Activated CD8-positive, alpha-beta memory T cell treated with anti-CD3 and anti-CD28 coated beads, Interleukin-2, amount 50 U/mL, for 48 hours (primary cell): ENCODE measurements around the gene NSMCE4A.
"Not testable (repeated sequence)": the region's sequence is repeated elsewhere in the genome, so short reads cannot be mapped to it uniquely, and the experiment has no call there.

Experiments used
- DNase-seq: peaks from one replicate; pipeline ENCODE4 v3.0.0-alpha.2; 2020

Gene NSMCE4A, protein sequence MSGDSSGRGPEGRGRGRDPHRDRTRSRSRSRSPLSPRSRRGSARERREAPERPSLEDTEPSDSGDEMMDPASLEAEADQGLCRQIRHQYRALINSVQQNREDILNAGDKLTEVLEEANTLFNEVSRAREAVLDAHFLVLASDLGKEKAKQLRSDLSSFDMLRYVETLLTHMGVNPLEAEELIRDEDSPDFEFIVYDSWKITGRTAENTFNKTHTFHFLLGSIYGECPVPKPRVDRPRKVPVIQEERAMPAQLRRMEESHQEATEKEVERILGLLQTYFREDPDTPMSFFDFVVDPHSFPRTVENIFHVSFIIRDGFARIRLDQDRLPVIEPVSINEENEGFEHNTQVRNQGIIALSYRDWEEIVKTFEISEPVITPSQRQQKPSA

GRCh38 chr10:121974535-121975294 is at the start of gene NSMCE4A:
Gene NSMCE4A, minus strand, starts transcription at chr10:121975217. Its CDS starts 52 bp downstream, at chr10:121975165.
- DNase-seq = peak; percentile 89

GRCh38 chr10:122023257-122023656 is 48.2 kb upstream of the NSMCE4A start:
- not testable (repeated sequence) for DNase-seq

DNA sequence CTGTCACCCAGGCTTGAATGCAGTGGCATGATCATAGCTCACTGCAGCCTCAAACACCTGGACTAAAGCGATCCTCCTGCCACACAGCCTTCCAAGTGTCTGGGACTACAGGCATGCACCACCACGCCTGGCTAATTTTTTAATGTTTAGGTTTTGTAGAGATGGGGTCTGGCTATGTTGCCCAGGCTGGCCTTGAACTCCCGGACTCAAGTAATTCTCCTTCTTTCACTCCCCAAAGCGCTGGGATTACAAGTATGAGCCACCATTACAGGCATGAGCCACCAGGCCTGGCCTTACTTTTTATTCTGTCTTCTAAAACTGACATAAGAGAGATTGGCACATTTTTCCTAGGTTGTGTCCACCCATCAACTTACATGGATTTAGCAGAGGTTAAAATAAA is 47.3 kb upstream of the NSMCE4A start:
- no peak for DNase-seq

DNA sequence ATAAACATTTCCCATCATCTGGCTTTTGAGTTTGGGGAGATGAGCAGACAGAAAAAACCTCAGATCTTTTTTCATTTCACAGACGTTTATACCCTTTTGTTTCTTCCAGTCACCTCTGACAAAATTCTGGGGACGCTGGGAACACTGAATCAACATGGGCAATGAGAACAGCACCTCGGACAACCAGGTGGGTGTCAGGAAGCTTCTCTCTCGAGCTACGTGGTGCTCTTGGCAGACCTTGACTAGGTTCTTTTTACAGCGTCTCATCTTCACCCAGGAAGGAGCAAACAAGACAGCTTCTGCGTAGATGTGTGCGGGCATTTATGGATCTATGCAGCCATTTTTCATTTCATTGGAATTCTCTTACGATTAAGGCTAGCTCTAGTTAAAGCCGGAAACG is 46.8 kb upstream of the NSMCE4A start:
- no peak for DNase-seq

- DNase-seq = no peak
Observed at GRCh38 chr10:122021379-122021778, 46.4 kb upstream of the NSMCE4A start.

GRCh38 chr10:122020226-122020625 is 45.2 kb upstream of the NSMCE4A start:
- DNase-seq = no peak

GRCh38 chr10:122019414-122019975 is 44.5 kb upstream of the NSMCE4A start:
- DNase-seq = no peak

DNA sequence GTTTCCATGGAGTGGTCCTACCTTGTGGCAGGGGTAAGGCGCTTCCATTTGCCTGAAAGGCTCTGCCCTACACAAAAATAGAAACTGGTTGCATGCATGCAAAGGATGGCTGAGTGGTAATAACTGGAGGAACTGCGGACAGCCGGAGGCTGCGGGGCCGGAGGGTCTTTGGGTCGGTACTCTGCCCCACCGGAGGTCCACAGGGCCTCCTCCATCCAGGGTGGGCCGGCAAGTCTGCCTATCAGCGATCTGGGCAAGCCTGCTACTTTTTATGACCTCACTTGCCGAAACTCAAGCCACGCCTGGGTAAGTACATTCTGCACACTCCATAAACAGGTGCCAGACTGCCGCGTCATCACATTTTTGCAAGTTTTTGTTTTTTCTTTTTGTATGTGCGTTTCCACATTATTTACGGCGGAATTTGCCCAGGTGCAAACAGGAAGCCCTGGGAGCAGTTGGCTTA is 44.0 kb upstream of the NSMCE4A start:
- DNase-seq = no peak

GRCh38 chr10:122018491-122018890 is 43.5 kb upstream of the NSMCE4A start:
- no peak for DNase-seq

- DNase-seq = not testable (repeated sequence)
Observed at GRCh38 chr10:122017926-122018325, 42.9 kb upstream of the NSMCE4A start.

GRCh38 chr10:122014652-122015248 is 39.7 kb upstream of the NSMCE4A start:
- DNase-seq = no peak

DNA sequence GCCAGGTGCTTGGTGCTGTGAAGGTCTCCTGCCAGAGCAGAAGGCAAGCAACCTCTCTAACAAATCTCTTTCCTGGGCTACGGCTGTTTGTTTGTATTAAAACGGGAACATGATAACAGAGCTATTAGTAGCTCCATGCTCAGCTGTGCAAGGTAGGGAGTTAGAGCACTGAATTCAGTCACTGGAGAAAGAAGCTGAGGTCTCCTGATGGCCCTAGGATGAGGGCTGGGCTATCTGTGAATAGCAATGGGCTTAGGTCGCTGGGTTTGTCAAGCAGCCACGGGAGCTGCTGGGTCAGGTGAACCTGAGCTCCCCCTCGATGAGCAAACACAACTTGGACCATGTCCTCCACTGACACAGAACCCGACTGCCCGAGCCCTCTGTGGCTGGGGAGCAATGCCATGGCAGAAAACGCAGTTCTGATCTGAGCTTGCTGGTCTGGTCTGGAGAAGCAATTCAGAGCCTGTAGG is 38.3 kb upstream of the NSMCE4A start:
- DNase-seq = no peak

DNA sequence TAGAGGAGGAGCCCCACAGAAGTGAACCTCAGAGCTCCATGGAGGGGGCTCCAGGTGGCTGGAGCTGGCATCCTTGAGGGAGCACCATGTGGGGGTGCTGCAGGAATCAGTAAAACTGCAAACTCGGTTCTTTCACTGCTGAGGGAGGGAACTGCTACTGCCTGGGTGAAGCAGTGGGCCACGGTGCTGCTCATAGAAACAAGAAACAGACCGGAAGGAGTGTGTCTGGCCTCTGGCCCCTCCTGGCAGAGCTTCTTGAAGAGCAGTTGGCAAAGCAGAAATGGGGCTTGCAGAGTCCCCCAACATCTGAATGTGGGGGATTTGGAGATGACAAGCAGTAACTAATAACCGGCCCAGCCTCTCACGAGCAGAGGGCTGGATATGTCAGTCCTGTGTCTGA is 37.7 kb upstream of the NSMCE4A start:
- no peak for DNase-seq

GRCh38 chr10:122010405-122011050 is 35.5 kb upstream of the NSMCE4A start:
- DNase-seq = no peak

DNA sequence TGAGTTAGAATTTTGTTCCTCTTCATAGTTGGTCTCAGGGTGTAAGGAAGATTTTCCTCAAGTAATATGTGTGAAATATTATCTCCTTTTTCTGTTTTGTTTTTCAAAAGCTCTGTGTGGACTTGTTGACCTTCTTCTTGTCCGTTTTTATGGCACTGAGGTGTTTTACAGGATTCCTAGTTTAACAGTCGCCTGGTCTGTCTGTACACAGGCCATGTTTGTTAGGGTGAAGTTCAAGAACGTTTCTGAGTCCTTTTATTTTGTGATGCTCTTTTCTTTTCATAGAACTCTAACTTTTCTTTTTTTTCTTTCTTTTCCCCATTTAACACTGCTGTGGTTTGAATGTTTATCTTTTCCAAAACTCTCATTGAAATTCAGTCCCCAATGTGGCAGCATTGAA is 32.4 kb upstream of the NSMCE4A start:
- DNase-seq = no peak

GRCh38 chr10:122001698-122002097 is 26.7 kb upstream of the NSMCE4A start:
- DNase-seq = no peak

DNA sequence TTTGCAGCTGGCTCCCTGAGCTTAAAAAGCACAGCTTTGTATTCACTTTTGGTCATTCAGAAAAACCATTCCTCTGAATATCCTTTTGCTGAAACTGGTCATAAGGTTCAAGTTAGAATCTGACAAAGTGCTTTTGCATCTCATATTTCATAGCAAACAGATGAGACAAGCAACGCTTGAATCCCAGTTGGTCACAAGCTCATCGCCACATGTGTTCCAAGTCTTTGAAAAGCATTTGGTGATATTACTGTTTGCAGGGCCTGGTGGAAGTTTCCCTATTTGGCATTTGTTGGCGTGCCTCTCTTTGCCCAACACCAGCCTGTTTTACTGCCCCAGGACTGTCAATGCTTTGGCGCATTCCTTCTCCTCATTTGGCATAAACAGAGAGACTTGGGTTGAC is 24.3 kb upstream of the NSMCE4A start:
- no peak for DNase-seq

- no peak for DNase-seq
Observed at GRCh38 chr10:121998462-121998861, 23.4 kb upstream of the NSMCE4A start.

GRCh38 chr10:121994429-121994941 is 19.5 kb upstream of the NSMCE4A start:
- no peak for DNase-seq

- not testable (repeated sequence) for DNase-seq
Observed at GRCh38 chr10:121991727-121992126, 16.7 kb upstream of the NSMCE4A start.

DNA sequence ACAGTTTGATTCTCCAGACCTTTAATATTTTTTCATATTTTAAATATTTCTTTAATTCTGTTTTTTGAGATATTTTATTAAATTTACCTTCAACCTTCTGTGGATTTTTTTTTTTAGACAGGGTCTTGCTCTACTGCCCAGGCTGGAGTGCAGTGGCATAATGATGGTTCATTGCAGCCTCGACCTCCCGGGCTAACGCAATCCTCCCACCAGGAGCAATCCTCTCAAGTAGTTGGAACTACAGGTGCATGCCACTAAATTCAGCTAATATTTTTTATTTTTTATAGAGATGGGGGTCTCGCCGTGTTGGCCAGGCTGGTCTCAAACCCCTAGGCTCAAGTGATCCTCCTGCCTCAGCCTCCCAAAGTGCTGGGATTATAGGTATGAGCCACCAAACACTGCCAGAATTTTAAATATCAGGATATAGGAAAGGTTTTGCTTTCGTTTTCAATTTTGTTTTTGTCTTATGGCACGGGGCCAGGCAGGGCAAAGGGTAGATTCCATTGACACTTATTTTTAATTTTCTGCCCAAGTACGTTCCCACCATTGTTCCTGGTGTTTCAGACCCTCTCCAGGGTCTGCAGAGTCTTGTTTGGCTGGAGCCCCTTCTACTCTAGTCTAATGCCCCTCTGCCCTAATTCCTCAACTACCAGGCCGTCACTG is 15.1 kb upstream of the NSMCE4A start:
- no peak for DNase-seq
